ENCODE results near the gene TAF4. TPM values are rescaled to one million over a fixed set of nuclear protein-coding genes. Genes with fewer than 3 reads are reported as not detected.

The TAF4 gene
- total and polyA plus RNA-seq, 2 donors = 3.4 to 12.0 TPM

GRCh38 chr20:62103508-62104233, 38.0 kb upstream of the TAF4 start:
- Histone ChIP-seq H3K36me3 (ENCODE audit: control insufficient read depth in 2 of 2, insufficient read depth in 2 of 2, low read length in 1 of 2) (no peaks in the 10 kb centered on the region), H3K27me3 (ENCODE audit: control insufficient read depth in 2 of 2, insufficient read depth in 1 of 2, low read length in 1 of 2) (peaks cover 0 to 14% of the 10 kb centered on the region in 2 donors), H3K9me3 (ENCODE audit: control insufficient read depth in 2 of 2, insufficient read depth in 1 of 2, low read length in 1 of 2) (peaks cover 9 to 48% of the 10 kb centered on the region in 2 donors), H3K27ac (ENCODE audit: low read depth in 1 of 2, low read length in 1 of 2) (no peak overlapping the region), H3K4me3 (ENCODE audit: low read length in 2 of 2) (no peak overlapping the region), H3K4me1 (ENCODE audit: control insufficient read depth in 2 of 2, insufficient read depth in 2 of 2, low read length in 2 of 2) (no peaks in the 10 kb centered on the region)
- no peak for DNase-seq (ENCODE audit: low read depth in 6 of 9, low spot score in 9 of 9)
- WGBS = 84% methylated on average over 21 of the region's 21 CpGs

- DNase-seq (ENCODE audit: low read depth in 6 of 9, low spot score in 9 of 9) = no peak
- WGBS = 94% methylated on average over 4 of the region's 4 CpGs
- H3K36me3 ChIP-seq (ENCODE audit: control insufficient read depth in 2 of 2, insufficient read depth in 2 of 2, low read length in 1 of 2) = no peaks in the 10 kb centered on the region
- no peak overlapping the region for H3K4me3 ChIP-seq (ENCODE audit: low read length in 2 of 2)
- peaks cover 8 to 32% of the 10 kb centered on the region in 2 donors for H3K9me3 ChIP-seq (ENCODE audit: control insufficient read depth in 2 of 2, insufficient read depth in 1 of 2, low read length in 1 of 2)
- peaks cover 0 to 14% of the 10 kb centered on the region in 2 donors for H3K27me3 ChIP-seq (ENCODE audit: control insufficient read depth in 2 of 2, insufficient read depth in 1 of 2, low read length in 1 of 2)
- no peaks in the 10 kb centered on the region for H3K4me1 ChIP-seq (ENCODE audit: control insufficient read depth in 2 of 2, insufficient read depth in 2 of 2, low read length in 2 of 2)
- no peak overlapping the region for H3K27ac ChIP-seq (ENCODE audit: low read depth in 1 of 2, low read length in 1 of 2)
Measured at GRCh38 chr20:62101078-62101477, 35.4 kb upstream of the TAF4 start.

GRCh38 chr20:62097881-62098407, 32.3 kb upstream of the TAF4 start:
- Histone ChIP-seq H3K27ac (ENCODE audit: low read depth in 1 of 2, low read length in 1 of 2) (no peak overlapping the region), H3K4me3 (ENCODE audit: low read length in 2 of 2) (no peak overlapping the region), H3K9me3 (ENCODE audit: control insufficient read depth in 2 of 2, insufficient read depth in 1 of 2, low read length in 1 of 2) (peaks cover 4 to 25% of the 10 kb centered on the region in 2 donors), H3K27me3 (ENCODE audit: control insufficient read depth in 2 of 2, insufficient read depth in 1 of 2, low read length in 1 of 2) (peaks cover 0 to 4% of the 10 kb centered on the region in 2 donors), H3K4me1 (ENCODE audit: control insufficient read depth in 2 of 2, insufficient read depth in 2 of 2, low read length in 2 of 2) (no peaks in the 10 kb centered on the region), H3K36me3 (ENCODE audit: control insufficient read depth in 2 of 2, insufficient read depth in 2 of 2, low read length in 1 of 2) (no peaks in the 10 kb centered on the region)
- no peak for DNase-seq (ENCODE audit: low read depth in 6 of 9, low spot score in 9 of 9)
- WGBS = 93% methylated on average over 16 of the region's 16 CpGs

GRCh38 chr20:62096421-62097380, 31.0 kb upstream of the TAF4 start:
- 91% methylated on average over 30 of the region's 30 CpGs for WGBS
- no peaks in the 10 kb centered on the region for H3K27me3 ChIP-seq (ENCODE audit: control insufficient read depth in 2 of 2, insufficient read depth in 1 of 2, low read length in 1 of 2)
- peaks cover 2 to 14% of the 10 kb centered on the region in 2 donors for H3K9me3 ChIP-seq (ENCODE audit: control insufficient read depth in 2 of 2, insufficient read depth in 1 of 2, low read length in 1 of 2)
- no peak for DNase-seq (ENCODE audit: low read depth in 6 of 9, low spot score in 9 of 9)
- no peak overlapping the region for H3K27ac ChIP-seq (ENCODE audit: low read depth in 1 of 2, low read length in 1 of 2)
- no peak overlapping the region for H3K4me3 ChIP-seq (ENCODE audit: low read length in 2 of 2)
- H3K4me1 ChIP-seq (ENCODE audit: control insufficient read depth in 2 of 2, insufficient read depth in 2 of 2, low read length in 2 of 2) = no peaks in the 10 kb centered on the region
- H3K36me3 ChIP-seq (ENCODE audit: control insufficient read depth in 2 of 2, insufficient read depth in 2 of 2, low read length in 1 of 2) = no peaks in the 10 kb centered on the region

GRCh38 chr20:62089393-62089792, 23.7 kb upstream of the TAF4 start:
- H3K36me3 ChIP-seq (ENCODE audit: control insufficient read depth in 2 of 2, insufficient read depth in 2 of 2, low read length in 1 of 2) = no peaks in the 10 kb centered on the region
- 73% methylated on average over 3 of the region's 3 CpGs for WGBS
- H3K4me1 ChIP-seq (ENCODE audit: control insufficient read depth in 2 of 2, insufficient read depth in 2 of 2, low read length in 2 of 2) = no peaks in the 10 kb centered on the region
- DNase-seq (ENCODE audit: low read depth in 6 of 9, low spot score in 9 of 9) = no peak
- no peak overlapping the region for H3K27ac ChIP-seq (ENCODE audit: low read depth in 1 of 2, low read length in 1 of 2)
- H3K9me3 ChIP-seq (ENCODE audit: control insufficient read depth in 2 of 2, insufficient read depth in 1 of 2, low read length in 1 of 2) = no peaks in the 10 kb centered on the region
- no peak overlapping the region for H3K4me3 ChIP-seq (ENCODE audit: low read length in 2 of 2)
- peaks cover 0 to 10% of the 10 kb centered on the region in 2 donors for H3K27me3 ChIP-seq (ENCODE audit: control insufficient read depth in 2 of 2, insufficient read depth in 1 of 2, low read length in 1 of 2)

- Histone ChIP-seq H3K36me3 (ENCODE audit: control insufficient read depth in 2 of 2, insufficient read depth in 2 of 2, low read length in 1 of 2) (no peaks in the 10 kb centered on the region), H3K4me1 (ENCODE audit: control insufficient read depth in 2 of 2, insufficient read depth in 2 of 2, low read length in 2 of 2) (no peaks in the 10 kb centered on the region), H3K27ac (ENCODE audit: low read depth in 1 of 2, low read length in 1 of 2) (no peak overlapping the region), H3K27me3 (ENCODE audit: control insufficient read depth in 2 of 2, insufficient read depth in 1 of 2, low read length in 1 of 2) (peaks cover 0 to 11% of the 10 kb centered on the region in 2 donors), H3K4me3 (ENCODE audit: low read length in 2 of 2) (no peak overlapping the region), H3K9me3 (ENCODE audit: control insufficient read depth in 2 of 2, insufficient read depth in 1 of 2, low read length in 1 of 2) (no peaks in the 10 kb centered on the region)
- no peak for DNase-seq (ENCODE audit: low read depth in 6 of 9, low spot score in 9 of 9)
- WGBS = 80% methylated on average over 15 of the region's 15 CpGs
Measured at GRCh38 chr20:62088258-62089127, 22.8 kb upstream of the TAF4 start.

- no peaks in the 10 kb centered on the region for H3K9me3 ChIP-seq (ENCODE audit: control insufficient read depth in 2 of 2, insufficient read depth in 1 of 2, low read length in 1 of 2)
- 95% methylated on average over 17 of the region's 17 CpGs for WGBS
- no peak overlapping the region for H3K27ac ChIP-seq (ENCODE audit: low read depth in 1 of 2, low read length in 1 of 2)
- no peak overlapping the region for H3K4me3 ChIP-seq (ENCODE audit: low read length in 2 of 2)
- no peaks in the 10 kb centered on the region for H3K4me1 ChIP-seq (ENCODE audit: control insufficient read depth in 2 of 2, insufficient read depth in 2 of 2, low read length in 2 of 2)
- DNase-seq (ENCODE audit: low read depth in 6 of 9, low spot score in 9 of 9) = no peak
- H3K27me3 ChIP-seq (ENCODE audit: control insufficient read depth in 2 of 2, insufficient read depth in 1 of 2, low read length in 1 of 2) = peaks cover 0 to 12% of the 10 kb centered on the region in 2 donors
- H3K36me3 ChIP-seq (ENCODE audit: control insufficient read depth in 2 of 2, insufficient read depth in 2 of 2, low read length in 1 of 2) = no peaks in the 10 kb centered on the region
Measured at GRCh38 chr20:62087632-62088031, 22.0 kb upstream of the TAF4 start.

- Histone ChIP-seq H3K9me3 (ENCODE audit: control insufficient read depth in 2 of 2, insufficient read depth in 1 of 2, low read length in 1 of 2) (no peaks in the 10 kb centered on the region), H3K36me3 (ENCODE audit: control insufficient read depth in 2 of 2, insufficient read depth in 2 of 2, low read length in 1 of 2) (no peaks in the 10 kb centered on the region), H3K4me1 (ENCODE audit: control insufficient read depth in 2 of 2, insufficient read depth in 2 of 2, low read length in 2 of 2) (no peaks in the 10 kb centered on the region), H3K27ac (ENCODE audit: low read depth in 1 of 2, low read length in 1 of 2) (no peak overlapping the region), H3K4me3 (ENCODE audit: low read length in 2 of 2) (no peak overlapping the region), H3K27me3 (ENCODE audit: control insufficient read depth in 2 of 2, insufficient read depth in 1 of 2, low read length in 1 of 2) (peaks cover 0 to 12% of the 10 kb centered on the region in 2 donors)
- WGBS = 38% methylated on average over 11 of the region's 11 CpGs
- DNase-seq (ENCODE audit: low read depth in 6 of 9, low spot score in 9 of 9) = no peak
Measured at GRCh38 chr20:62087227-62087626, 21.5 kb upstream of the TAF4 start.

Data from thymus (tissue), 11 donors.